PFSK-1 (cell line): Measurements from ENCODE around the gene LGALS7.

Experiments
- FOXP2 ChIP-seq: optimal IDR thresholded peaks from 2 replicates; pipeline ENCODE3; 2011; ENCODE audit warnings: borderline replicate concordance, control low read depth, inconsistent platforms; ENCODE audit not compliant: insufficient read depth; ENCODE audit errors: extremely low read length, extremely low read depth
- POLR2AphosphoS5 ChIP-seq: IDR thresholded peaks from 2 replicates; pipeline ENCODE4 v1.6.1; 2012; ENCODE audit warnings: low read depth, mild to moderate bottlenecking, control low read depth, low read length, moderate library complexity
- REST ChIP-seq, 2 experiments: IDR thresholded peaks; 2 replicates each; pipeline versions ENCODE4 v1.6.1 to v1.8.0; 2011 to 2012; ENCODE audit warnings: low read depth in 2 of 2, low read length in 2 of 2, control low read depth in 1 of 2, inconsistent platforms in 1 of 2, mild to moderate bottlenecking in 1 of 2, moderate library complexity in 1 of 2; ENCODE audit not compliant: insufficient read depth in 1 of 2
- SIN3A ChIP-seq: IDR thresholded peaks from 2 replicates; pipeline ENCODE4 v1.6.1; 2012; ENCODE audit warnings: mild to moderate bottlenecking, low read length, moderate library complexity, borderline replicate concordance; ENCODE audit not compliant: insufficient read depth
- TAF1 ChIP-seq: IDR thresholded peaks from 2 replicates; pipeline ENCODE4 v1.6.1; 2012; ENCODE audit warnings: low read length, control low read depth, borderline replicate concordance; ENCODE audit not compliant: insufficient read depth

Gene LGALS7

GRCh38 chr19:38737921-38738737, 35.2 kb downstream of the LGALS7 start:
- no peak for TF ChIP-seq TAF1
- no peak for TF ChIP-seq FOXP2
- TF ChIP-seq POLR2AphosphoS5, result no peak
- TF ChIP-seq REST (IDR thresholded peaks at IDR 0.05; ENCODE audit: insufficient read depth in 1 of 2, low read depth in 2 of 2, low read length in 2 of 2), result no peak
- no peak for TF ChIP-seq SIN3A

- TF ChIP-seq TAF1, result no peak
- TF ChIP-seq POLR2AphosphoS5, result no peak
- TF ChIP-seq SIN3A, result no peak
- no peak for TF ChIP-seq FOXP2
- TF ChIP-seq REST (IDR thresholded peaks at IDR 0.05; ENCODE audit: insufficient read depth in 1 of 2, low read depth in 2 of 2, low read length in 2 of 2), result no peak
These were observed 35.9 kb downstream of the LGALS7 start for GRCh38 chr19:38737281-38737865.

- TF ChIP-seq REST (IDR thresholded peaks at IDR 0.05; ENCODE audit: insufficient read depth in 1 of 2, low read depth in 2 of 2, low read length in 2 of 2), result no peak
- TF ChIP-seq TAF1, result no peak
- no peak for TF ChIP-seq POLR2AphosphoS5
- no peak for TF ChIP-seq FOXP2
- no peak for TF ChIP-seq SIN3A
These were observed 36.7 kb downstream of the LGALS7 start for GRCh38 chr19:38736413-38737280.

- TF ChIP-seq POLR2AphosphoS5, result no peak
- TF ChIP-seq REST (IDR thresholded peaks at IDR 0.05; ENCODE audit: insufficient read depth in 1 of 2, low read depth in 2 of 2, low read length in 2 of 2), result no peak
- TF ChIP-seq TAF1, result no peak
These were observed 37.3 kb downstream of the LGALS7 start for GRCh38 chr19:38736036-38736412.
